Activated naive CD8-positive, alpha-beta T cell treated with anti-CD3 and anti-CD28 coated beads, Interleukin-2, amount 50 U/mL, for 24 hours (primary cell): ENCODE data around the gene ADAM8.

Experiments used
- ATAC-seq: fragments of 150-1000 bp; cut with Tn5 transposase; one replicate; pipeline ENCODE4 v1.10.0; 2021
- DNase-seq: peaks from one replicate; pipeline ENCODE4 v3.0.0; 2021
- H3K27ac Mint-ChIP-seq: one replicate; pipeline ENCODE4 v1.8.0; 2021; ENCODE audit warnings: mild to moderate bottlenecking, mixed read lengths
- H3K27me3 Mint-ChIP-seq: one replicate; pipeline ENCODE4 v1.8.0; 2021; ENCODE audit warnings: mixed read lengths
- H3K36me3 Mint-ChIP-seq: one replicate; pipeline ENCODE4 v1.8.0; 2021; ENCODE audit warnings: low read depth, mixed read lengths
- H3K4me1 Mint-ChIP-seq: one replicate; pipeline ENCODE4 v1.8.0; 2021; ENCODE audit warnings: mixed read lengths
- H3K4me3 Mint-ChIP-seq: one replicate; pipeline ENCODE4 v1.8.0; 2021; ENCODE audit warnings: mild to moderate bottlenecking, moderate library complexity, mixed read lengths
- H3K9me3 Mint-ChIP-seq: one replicate; pipeline ENCODE4 v1.8.0; 2021; ENCODE audit warnings: mixed read lengths

ADAM8 gene

DNA sequence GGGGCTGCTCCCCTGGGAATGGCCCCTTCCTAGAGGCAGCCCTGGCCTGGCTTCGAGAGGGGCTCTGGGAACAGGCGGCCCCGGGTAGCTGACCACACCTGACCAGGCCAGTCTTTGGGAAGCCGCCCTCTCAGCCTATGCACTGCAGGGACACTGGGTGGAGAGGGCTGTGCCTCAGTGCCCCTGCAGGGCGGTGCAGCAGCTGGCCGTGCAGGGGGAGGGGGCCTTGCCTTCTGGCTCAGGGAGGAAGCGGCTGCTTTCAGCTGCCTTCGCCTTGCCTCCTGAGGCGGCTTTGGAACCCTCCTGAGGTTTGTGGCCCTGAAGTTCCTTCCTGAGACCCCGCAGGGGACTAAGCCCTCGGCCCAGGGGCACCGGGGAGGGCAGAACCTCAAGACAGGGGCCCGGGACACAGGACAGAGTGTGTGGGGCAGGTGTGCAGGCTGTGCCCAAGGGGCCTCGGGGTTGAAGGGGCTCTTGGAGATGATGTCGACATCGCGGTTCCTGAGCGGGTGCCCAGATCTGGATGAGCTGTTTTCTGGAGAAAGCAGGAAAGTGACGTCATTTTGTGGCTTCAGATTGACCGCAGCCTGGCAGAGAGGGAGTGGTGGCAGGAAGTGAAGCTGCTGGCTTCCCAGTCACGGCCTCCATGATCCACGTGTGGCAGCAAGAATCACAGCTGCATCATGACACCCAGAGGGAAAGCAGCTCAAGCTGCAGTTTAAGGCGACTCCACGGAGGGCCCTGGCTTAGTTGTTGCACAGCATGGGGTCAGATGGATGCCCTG, 17.7 kb downstream of the ADAM8 start:
- Mint-ChIP-seq H3K4me3 (peak overlapping the region; percentile 79), H3K27me3 (peaks cover 4% of the 10 kb centered on the region), H3K36me3 (peaks cover 5% of the 10 kb centered on the region), H3K27ac (peak overlapping the region; percentile 99), H3K9me3 (no peaks in the 10 kb centered on the region), H3K4me1 (peaks cover 58% of the 10 kb centered on the region)
- DNase-seq (peak; percentile 91), ATAC-seq (peak; percentile 71)

DNA sequence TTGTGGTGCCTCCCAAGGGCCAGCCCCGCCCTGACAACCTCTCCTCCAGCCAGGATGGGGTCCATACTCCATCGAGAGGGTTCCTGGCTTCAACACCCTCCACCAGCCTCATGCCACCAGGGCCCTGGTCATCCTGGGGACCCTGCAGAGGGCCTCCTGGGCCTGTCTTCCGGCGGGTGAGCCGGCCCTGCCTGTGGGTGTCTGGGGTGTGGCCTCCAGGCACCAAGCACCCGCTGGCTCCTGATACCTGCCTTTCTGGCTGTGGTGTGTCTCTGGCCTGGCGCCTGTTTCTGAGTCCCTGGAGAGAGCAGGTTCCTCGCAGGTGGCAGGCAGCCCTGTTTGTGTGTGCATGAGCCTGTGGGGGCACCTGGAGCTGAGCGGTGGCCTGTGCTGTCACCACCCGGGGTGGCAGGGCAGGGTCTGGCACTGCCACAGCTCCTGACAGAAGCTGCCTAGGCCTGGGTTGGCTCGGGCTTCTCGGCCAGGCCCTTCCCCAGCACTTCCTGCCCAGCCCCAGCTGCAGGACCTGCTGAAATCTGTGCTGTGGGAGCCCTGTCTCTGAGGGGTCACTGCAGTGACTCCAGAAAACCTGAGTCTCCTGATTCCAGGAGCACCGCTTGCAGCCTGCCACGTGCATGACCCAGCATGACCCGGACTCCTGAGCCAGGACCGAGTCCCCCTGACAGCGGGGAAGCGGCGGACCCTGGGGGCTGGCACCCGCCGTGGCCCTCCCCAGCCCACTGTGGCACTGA, 18.4 kb downstream of the ADAM8 start:
- peaks cover 52% of the 10 kb centered on the region for H3K4me1 Mint-ChIP-seq
- peaks cover 4% of the 10 kb centered on the region for H3K36me3 Mint-ChIP-seq
- H3K27ac Mint-ChIP-seq: peak overlapping the region; percentile 83
- DNase-seq (peak; percentile 44), ATAC-seq (no peak)
- no peaks in the 10 kb centered on the region for H3K9me3 Mint-ChIP-seq
- peaks cover 4% of the 10 kb centered on the region for H3K27me3 Mint-ChIP-seq
- H3K4me3 Mint-ChIP-seq: peak overlapping the region; percentile 17

DNA sequence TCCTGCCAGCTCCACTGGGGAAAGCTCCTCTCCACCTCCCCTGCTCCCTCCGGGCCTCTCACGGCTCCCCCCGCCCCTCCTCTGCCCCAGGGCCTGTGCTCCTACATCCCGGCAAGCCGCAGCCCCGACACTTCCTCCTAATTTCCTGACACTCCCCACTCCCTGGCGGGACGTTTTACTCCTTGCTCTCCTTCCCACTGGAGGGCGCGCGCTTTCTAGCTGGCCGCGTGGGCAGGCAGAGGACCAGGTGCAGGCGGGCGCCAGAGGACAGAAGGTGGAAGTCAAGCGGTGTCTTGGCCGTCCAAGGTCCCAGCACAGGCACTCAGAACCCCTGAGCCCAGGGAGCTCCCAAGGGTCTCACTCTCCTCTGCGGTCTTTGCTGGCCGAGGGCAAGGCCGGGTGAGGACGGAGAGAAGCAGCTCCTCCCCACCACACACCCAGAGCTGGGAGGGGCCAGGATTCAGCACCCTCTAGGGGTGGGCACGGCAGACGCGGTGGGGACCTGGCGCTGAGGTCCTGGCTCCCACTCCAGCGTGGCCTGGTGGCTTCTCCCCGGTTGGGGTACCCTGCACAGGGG, 19.1 kb downstream of the ADAM8 start:
- peak; percentile 56 for DNase-seq
- peak overlapping the region; percentile 83 for H3K27ac Mint-ChIP-seq
- H3K9me3 Mint-ChIP-seq: no peaks in the 10 kb centered on the region
- peak overlapping the region; percentile 57 for H3K4me3 Mint-ChIP-seq
- H3K36me3 Mint-ChIP-seq: peaks cover 3% of the 10 kb centered on the region
- peaks cover 4% of the 10 kb centered on the region for H3K27me3 Mint-ChIP-seq
- H3K4me1 Mint-ChIP-seq: peaks cover 45% of the 10 kb centered on the region
- peak; percentile 11 for ATAC-seq

DNA sequence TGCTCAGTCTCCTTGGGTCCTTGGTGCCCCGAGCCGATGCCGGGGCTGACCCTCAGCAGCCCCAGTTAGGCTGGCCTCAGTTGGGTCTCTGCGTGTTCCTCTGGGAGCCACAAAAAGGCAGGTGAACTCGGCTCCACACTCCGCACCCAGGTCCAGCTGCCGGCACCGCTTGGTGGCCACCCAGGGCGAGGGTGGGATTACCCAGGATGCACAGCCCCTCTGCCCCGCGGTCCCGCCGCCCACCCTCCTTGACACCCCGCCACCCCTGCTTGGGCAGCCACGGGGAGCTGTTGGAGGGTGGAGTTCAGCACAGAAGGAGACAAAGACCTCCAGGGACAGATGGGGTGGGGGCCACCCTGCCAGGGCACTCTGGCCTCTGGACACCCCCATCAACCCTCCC, 21.3 kb downstream of the ADAM8 start:
- Mint-ChIP-seq H3K27me3 (peaks cover 7% of the 10 kb centered on the region), H3K9me3 (no peaks in the 10 kb centered on the region), H3K36me3 (peaks cover 3% of the 10 kb centered on the region), H3K4me3 (no peak overlapping the region), H3K27ac (no peak overlapping the region), H3K4me1 (peaks cover 34% of the 10 kb centered on the region)
- no peak for DNase-seq
- no peak for ATAC-seq

DNA sequence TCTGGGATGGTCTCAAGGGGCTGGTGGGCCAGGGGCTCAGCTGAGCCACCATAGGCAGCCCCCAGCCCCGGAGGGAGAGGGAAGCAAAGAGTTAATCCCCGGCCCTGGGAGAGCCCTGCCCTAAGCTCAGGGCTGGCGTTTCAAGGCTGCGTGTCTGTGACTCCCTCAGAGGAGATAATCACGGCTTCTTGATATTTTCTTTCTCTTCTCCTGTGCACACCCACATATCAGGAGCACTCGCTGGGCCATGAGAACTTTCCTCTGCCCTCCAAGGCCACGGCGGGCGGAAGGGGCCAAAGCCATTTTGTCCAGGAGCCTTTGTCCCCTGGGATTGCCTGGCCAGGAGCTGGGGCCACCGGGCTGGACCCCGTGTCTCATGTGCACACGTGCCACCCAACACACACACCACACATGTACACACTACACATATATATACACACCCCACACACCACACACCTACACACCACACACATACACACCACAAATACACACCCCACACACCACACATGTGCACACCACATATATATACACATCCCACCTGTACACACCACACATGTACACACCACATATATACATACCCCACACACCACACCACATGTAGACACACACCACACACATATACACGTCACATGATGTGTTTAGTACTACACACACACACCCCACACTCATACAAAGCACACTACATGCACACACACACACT, 22.1 kb downstream of the ADAM8 start:
- H3K9me3 Mint-ChIP-seq: no peaks in the 10 kb centered on the region
- H3K27me3 Mint-ChIP-seq: peaks cover 10% of the 10 kb centered on the region
- DNase-seq (no peak), ATAC-seq (no peak)
- no peak overlapping the region for H3K27ac Mint-ChIP-seq
- H3K4me1 Mint-ChIP-seq: peaks cover 26% of the 10 kb centered on the region
- H3K36me3 Mint-ChIP-seq: peaks cover 3% of the 10 kb centered on the region
- H3K4me3 Mint-ChIP-seq: no peak overlapping the region

DNA sequence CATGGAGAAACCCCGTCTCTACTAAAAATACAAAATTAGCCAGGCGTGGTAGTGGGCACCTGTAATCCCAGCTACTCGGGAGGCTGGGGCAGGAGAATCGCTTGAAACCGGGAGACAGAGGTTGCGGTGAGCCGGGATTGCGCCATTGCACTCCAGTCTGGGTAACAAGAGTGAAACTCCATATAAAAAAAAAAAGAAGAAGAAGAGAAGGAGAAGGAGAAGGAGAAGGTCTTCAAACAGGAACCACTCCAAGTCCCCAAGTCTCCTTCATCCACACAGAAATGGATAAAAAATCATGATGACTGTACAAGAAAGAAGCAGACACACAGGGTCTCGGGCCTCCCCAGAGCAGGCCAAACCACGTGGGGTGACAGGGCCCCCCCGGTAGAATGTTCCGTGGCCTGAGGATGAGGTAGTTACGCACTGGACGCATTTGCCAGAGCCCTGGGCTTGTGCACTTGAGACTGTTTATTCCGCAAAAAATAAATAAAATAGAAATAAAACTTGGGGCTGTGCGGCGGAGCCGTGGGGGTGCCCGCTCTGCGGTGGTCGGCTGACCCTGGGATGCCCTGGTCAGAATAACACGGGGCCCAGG, 23.2 kb downstream of the ADAM8 start:
- Mint-ChIP-seq H3K27me3 (peaks cover 7% of the 10 kb centered on the region), H3K4me3 (no peak overlapping the region), H3K9me3 (no peaks in the 10 kb centered on the region), H3K27ac (no peak overlapping the region), H3K4me1 (peaks cover 18% of the 10 kb centered on the region), H3K36me3 (no peaks in the 10 kb centered on the region)
- DNase-seq (no peak), ATAC-seq (no peak)

DNA sequence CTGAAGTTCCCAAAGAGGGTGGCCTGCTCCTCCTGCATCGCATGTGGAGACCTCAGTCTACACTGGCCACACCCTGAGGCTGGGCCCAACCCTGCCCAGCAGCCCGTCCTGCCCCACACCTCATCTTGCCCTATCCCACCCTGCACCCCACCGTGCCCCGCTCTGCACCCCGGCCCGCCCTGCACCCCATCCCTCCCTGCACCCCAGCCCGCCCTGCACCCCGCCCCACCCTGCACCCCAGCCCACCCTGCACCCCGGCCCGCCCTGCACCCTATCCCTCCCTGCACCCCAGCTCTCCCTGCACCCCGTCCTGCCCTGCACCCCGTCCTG, 24.5 kb downstream of the ADAM8 start:
- DNase-seq (no peak), ATAC-seq (no peak)
- Mint-ChIP-seq H3K4me3 (no peak overlapping the region), H3K4me1 (peaks cover 5% of the 10 kb centered on the region), H3K27ac (no peak overlapping the region), H3K27me3 (peaks cover 7% of the 10 kb centered on the region), H3K36me3 (no peaks in the 10 kb centered on the region), H3K9me3 (no peaks in the 10 kb centered on the region)

DNA sequence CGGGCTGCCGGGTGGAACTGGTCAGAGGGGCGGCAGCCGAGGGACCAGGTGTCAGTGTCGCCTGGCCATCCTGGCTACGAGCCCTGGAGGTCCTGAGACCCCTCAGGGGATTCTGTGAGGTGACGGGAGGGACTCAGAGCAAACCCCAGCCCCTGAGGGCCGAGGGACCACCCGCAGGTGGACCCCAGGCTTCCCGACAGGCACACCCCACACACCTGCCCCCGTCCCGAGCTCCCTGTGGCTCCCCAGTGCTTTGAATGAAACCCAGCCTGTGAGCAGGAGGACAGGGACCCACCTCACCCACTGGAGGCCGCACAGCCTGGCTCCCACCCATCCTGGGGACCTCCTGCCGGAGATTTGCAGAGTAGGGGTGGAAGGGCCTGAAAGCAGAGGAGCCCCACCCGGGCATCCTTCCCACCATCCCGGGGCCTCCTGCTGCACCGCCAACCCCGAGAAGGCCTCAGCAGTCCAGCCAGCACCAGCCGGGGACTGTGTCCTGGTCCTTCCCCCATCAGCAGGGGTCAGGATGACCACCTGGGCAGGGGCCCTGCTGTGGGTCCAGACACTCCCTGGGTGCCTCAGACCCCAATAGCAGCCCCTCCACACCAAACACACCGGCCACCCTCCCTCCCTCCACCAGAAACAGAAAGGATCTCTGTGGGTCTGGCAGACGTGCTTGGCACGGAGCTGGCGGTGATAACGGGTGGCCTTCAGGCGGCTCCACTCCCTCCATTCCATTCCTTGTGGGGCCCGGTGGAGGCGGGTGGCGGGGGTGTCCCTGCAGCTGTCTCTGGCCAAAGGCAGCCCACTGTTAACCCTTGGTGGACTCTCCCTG, 25.1 kb downstream of the ADAM8 start:
- ATAC-seq (no peak), DNase-seq (no peak)
- H3K27me3 Mint-ChIP-seq: peaks cover 7% of the 10 kb centered on the region
- H3K4me1 Mint-ChIP-seq: peaks cover 2% of the 10 kb centered on the region
- no peaks in the 10 kb centered on the region for H3K9me3 Mint-ChIP-seq
- no peak overlapping the region for H3K27ac Mint-ChIP-seq
- no peaks in the 10 kb centered on the region for H3K36me3 Mint-ChIP-seq
- no peak overlapping the region for H3K4me3 Mint-ChIP-seq

DNA sequence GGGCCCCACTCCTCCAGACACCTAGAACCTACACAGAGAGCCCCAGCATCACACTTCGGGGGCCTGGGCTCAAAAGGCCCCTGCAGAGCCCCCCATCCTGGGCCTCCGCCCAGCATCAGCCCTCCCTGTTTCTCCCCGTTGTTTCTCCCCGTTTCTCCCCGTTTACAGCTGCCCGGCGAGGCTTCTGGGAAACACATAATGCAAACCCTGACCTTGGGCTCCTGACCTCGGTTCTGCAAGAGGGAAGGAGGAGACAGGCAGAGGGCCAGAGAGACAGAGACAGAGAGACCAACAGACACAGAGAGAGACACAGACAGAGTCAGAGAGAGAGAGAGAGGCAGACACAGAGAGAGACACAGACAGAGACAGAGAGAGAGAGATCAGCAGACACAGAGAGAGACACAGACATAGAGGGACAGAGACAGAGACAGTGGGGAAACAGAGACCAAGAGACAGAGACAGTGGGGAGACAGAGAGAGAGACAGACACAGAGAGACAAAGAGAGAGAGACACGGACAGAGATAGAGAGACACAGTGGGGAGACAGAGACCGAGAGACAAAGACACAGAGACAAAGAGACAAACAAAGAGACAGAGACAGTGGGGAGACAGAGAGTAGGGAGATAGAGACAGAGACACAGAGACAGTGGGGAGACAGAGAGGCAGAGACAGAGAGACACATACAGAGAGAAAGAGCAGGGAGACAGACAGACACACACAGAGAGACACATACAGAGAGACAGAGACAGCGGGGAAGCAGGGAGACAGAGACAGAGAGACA, 26.5 kb downstream of the ADAM8 start:
- H3K4me1 Mint-ChIP-seq: no peaks in the 10 kb centered on the region
- no peaks in the 10 kb centered on the region for H3K36me3 Mint-ChIP-seq
- H3K9me3 Mint-ChIP-seq: no peaks in the 10 kb centered on the region
- H3K27ac Mint-ChIP-seq: no peak overlapping the region
- no peak for DNase-seq
- H3K4me3 Mint-ChIP-seq: no peak overlapping the region
- no peak for ATAC-seq
- peaks cover 10% of the 10 kb centered on the region for H3K27me3 Mint-ChIP-seq

DNA sequence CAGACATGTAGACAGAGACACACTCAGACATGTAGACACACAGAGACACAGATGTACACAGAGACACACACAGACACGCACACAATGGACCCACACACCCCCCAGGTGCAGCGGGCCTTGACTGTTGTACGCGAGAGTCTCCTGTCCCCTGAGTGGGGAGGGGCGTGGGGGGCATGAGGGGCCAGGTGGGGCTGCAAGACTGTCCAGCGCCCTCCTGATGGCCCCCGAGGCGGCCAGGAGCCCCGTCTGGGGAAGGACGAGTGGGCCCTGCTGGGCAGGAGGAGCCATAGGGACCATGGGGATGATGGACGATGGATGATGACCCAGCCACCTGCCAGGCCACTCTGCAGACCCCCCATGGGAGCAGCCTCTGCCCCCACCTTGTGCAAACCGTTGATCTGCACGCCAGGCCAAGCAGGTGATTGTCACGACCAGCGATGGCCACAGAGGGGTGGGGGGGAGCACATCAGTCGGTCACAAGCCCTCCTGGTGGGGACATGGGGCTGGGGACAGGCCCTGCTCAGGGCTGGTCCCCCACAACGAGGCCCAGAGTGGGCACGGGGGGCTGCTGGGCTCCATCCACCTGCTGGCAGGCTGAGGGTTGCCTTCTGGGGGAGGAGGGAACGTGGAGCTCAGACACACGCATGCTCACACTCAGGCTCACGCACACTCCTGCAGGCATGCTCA, 27.4 kb downstream of the ADAM8 start:
- Mint-ChIP-seq H3K27me3 (peaks cover 8% of the 10 kb centered on the region), H3K9me3 (no peaks in the 10 kb centered on the region), H3K4me1 (no peaks in the 10 kb centered on the region), H3K36me3 (no peaks in the 10 kb centered on the region), H3K4me3 (no peak overlapping the region), H3K27ac (no peak overlapping the region)
- ATAC-seq (no peak), DNase-seq (no peak)

DNA sequence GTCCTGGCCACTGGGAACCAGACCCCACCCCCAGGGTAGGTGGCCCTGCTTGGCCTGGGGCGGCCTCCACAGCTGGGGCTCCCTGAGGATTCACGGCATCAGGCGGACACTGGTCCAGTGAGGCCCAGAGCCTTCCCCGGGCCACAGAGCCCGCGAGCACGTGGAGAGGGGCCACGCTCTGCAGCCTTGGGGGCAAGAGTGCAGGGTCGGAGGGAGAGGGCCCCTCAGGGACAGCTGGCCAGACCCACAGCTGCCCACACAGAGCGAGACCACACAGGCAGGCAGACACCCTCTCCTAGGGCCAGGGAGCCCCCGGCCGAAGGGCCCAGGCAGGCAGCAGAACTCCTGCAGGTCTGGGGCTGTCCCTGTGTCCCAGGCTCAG, 28.3 kb downstream of the ADAM8 start:
- Mint-ChIP-seq H3K36me3 (no peaks in the 10 kb centered on the region), H3K4me1 (no peaks in the 10 kb centered on the region), H3K4me3 (no peak overlapping the region), H3K9me3 (no peaks in the 10 kb centered on the region), H3K27me3 (peaks cover 8% of the 10 kb centered on the region), H3K27ac (no peak overlapping the region)
- ATAC-seq (no peak), DNase-seq (no peak)

DNA sequence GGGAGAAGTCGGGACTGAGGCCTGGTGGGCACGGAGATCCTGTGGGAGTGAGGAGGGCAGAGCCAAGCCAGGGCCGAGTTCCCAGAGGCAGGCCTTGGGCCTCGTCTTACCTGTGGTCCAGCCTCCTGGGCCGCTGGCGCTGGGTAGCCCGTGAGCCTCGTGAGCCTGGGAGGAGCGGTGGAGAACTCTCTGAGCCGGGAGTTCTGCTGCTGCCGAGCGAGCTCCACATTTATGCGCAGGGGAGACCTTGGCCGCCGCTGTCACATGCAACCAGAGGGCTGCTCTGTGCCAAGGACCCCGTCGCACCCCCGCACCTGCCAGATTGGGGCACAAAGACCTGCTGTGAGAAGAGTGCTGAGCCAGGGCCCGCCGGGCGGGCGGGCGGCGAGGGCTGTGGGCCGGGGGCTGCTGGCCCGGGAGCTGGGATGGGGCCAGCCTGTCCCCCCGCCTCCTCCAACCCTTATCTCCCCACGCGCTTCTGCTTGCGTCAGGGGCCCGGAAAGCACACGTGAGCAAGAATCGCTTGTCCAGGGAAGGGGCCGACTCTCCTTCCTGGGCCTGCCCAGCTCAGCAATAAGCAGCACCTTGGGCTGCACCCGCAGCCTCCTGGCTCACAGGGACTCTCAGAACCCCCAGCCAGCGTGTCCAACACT, 28.9 kb downstream of the ADAM8 start:
- no peak for DNase-seq
- Mint-ChIP-seq H3K36me3 (no peaks in the 10 kb centered on the region), H3K27ac (no peak overlapping the region), H3K4me1 (no peaks in the 10 kb centered on the region), H3K4me3 (no peak overlapping the region), H3K9me3 (no peaks in the 10 kb centered on the region), H3K27me3 (peaks cover 13% of the 10 kb centered on the region)
- no peak for ATAC-seq
